GM19455 (cell line): ENCODE data around the gene IL20.

Experiments
- ATAC-seq: cut with Tn5 transposase; IDR thresholded peaks from one replicate; pipeline ENCODE4 v1.9.1; 2021; ENCODE audit not compliant: unreplicated experiment

Gene IL20, protein sequence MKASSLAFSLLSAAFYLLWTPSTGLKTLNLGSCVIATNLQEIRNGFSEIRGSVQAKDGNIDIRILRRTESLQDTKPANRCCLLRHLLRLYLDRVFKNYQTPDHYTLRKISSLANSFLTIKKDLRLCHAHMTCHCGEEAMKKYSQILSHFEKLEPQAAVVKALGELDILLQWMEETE

DNA sequence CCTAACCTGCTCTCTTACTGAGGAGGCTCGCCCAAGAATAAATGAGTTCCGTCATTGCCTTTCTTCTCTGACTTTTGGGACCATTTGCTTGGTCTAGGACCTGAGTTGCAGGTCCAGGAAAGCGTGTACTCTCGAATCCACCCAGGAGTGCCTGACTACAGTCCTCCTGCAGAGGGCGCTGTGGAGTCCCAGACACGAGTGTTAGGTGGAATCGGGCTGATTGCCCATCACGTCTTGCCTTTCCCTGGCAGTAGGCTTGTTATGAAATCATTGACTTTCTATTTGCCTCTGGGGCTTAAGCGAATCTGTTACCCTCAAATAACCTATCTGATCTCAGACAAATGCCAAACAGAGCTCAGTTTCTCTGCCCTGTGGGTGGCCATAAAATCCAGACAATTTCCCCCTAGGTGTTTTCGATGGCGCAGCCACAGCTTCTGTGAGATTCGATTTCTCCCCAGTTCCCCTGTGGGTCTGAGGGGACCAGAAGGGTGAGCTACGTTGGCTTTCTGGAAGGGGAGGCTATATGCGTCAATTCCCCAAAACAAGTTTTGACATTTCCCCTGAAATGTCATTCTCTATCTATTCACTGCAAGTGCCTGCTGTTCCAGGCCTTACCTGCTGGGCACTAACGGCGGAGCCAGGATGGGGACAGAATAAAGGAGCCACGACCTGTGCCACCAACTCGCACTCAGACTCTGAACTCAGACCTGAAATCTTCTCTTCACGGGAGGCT is at the start of gene IL20:
Gene IL20, plus strand, starts transcription at position 685 of the 733 bp plus-strand sequence. CDS start 230 bp downstream, outside the sequence.
- ATAC-seq = no peak

DNA sequence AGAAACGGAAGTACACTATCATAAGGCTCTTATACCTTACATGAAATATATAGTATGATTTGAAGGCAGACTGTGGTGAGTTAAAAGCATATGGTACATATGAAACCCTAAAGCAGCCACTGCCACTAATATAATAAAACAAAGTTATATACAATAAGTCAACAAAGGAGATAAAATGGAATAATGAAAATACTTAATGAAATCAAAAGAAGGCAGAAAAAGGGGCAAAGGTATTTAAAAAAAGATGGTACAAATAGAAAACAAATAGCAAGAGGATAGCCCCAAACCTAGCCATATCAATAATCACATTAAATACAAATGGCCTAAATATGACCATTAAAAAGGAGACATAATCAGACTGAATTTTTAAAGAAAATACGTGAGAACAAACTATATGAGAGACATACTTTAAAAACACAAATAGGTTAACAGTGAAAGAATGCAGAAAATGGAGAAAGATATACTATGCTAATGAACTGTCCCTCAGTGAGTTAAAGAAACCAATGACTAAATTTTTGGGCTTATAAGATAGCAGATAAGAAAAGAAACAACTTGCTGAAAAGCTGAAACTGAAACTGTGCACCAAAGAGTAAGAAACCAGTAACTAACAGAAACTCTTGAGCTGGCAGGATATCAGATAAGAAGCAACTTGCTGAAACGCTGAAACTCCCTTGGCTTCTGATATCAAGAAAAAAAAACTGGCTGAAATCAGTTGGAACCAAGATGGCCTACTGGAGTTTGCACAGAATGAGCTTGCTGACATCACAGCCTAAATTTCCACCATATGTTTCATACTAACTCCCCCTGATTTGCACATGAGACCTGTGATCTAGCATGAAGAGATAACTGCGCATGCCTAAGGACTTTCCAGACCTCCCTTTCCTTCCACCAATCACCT is 48.8 kb upstream of the IL20 start:
- peak; percentile 64 for ATAC-seq

GRCh38 chr1:206821493-206821892 is 43.9 kb upstream of the IL20 start:
- ATAC-seq = no peak

DNA sequence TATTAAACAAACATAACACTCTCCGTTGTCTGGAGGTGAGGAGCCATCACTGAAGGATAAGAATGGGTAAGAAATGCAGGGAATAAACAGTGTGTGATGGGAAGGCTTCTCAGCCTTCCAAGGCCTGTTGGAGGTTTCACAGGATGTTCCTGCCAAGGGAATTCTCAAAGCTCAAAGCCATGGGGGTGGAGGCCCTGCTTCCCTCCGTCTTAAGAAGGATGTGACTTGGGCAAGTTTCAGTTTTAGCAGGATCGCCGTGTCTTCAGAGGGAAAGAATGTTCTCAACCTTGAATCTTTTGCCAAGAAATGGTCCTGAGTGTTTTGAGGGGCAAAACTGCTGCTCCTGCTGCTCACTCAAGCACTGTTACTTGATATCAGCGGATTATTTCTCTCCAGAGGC is 41.7 kb upstream of the IL20 start:
- ATAC-seq = no peak

DNA sequence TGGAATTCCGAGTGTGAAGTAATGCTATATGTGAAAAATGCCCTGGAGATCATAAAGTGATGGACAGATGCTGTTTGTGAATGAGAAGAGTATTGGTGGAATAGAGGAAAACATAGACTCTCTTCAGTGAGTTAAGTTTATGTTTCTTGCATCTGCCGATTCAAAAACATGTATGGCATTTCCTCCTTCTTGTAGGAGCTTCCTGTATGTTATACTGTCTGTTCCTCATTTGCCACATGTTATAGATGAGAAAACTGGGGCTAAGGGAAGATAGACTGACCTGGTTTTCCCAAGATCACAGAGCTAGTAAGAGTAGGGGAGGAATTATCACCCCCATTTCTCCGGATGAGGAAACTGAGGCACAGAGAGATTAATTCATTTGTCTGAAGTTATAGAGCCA is 41.1 kb upstream of the IL20 start:
- no peak for ATAC-seq

GRCh38 chr1:206826394-206826793 is 39.0 kb upstream of the IL20 start:
- ATAC-seq = no peak

GRCh38 chr1:206828061-206828460 is 37.4 kb upstream of the IL20 start:
- ATAC-seq = no peak

DNA sequence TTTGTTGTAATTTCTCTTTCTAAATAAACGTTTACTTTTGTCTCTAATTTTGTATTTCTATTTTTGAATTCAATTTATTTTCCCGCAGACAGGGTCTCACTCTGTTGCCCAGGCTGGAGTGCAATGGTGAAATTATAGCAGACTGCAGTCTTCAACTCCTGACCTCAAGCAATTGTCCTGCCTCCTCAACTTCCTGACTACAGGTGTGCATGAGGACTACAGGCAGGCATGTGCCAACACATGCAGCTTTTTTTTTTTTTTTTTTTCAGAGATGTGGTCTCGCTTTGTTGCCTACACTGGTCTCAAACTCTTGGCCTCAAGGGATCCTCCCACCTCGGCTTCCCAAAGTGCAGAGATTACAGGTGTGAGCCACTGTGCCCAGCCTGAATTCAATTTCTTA is 36.7 kb upstream of the IL20 start:
- no peak for ATAC-seq

GRCh38 chr1:206829282-206829681 is 36.1 kb upstream of the IL20 start:
- ATAC-seq = no peak

DNA sequence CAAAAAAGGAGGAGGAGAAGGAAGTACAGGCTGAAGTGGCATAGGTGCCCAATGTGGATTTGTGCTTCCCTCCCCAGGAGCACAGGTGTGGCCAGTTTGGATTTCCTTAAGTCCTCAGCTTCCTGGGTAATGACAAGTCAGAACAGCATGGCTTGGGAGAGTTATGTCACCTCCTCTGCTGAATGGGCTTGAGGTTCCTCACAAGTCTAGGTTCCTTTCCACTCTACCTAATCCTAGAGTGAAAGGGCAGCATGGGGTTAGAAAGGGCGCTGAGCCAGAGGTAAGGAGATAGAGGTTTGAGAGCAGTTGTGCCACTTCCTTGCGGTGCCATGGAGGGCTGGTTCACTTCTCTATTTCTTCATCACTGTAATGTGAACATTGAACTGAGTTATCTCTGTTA is 35.5 kb upstream of the IL20 start:
- ATAC-seq = no peak

DNA sequence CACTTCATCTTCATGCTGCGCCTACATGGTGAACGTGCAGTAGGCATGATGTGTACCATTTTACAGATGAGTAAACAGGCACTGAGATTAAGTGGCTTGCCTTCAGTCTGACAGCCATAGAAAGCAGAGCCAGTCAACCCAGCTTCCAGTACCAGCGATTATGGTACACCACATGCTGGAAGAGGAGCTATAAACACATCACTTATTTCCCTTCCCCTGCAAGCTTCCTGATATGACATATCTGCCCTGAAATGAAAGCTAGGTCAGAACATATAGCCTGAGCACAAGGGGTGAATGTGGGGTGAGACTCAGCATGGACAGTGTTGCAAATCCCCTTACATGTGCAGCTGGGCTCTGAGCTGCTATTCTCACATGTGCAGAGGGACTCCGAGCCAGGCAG is 33.8 kb upstream of the IL20 start:
- no peak for ATAC-seq

DNA sequence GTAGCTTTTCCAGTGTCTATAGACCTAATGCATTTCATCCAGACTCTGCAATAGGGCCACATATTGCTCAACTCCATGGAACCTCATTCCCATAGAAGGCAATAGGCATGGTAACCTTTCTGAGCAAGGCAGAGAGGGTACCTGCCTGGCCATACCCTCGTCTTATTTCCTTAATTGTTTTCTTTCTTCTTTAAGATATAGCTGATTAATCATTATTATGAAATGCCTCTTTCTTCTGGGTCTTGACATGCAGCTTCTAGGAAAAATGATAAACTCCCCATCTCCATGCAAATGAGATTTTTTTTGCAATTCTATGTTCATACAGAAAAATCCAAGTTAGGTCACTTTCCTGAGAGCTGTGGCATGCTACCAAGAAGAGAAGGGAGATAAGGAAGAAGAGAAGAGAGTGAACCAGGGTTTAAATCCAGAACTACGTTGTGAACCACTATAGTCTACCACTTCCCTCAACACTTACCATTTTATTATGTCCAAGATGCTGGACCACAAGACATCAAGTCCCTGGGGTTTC is 33.0 kb upstream of the IL20 start:
- no peak for ATAC-seq

DNA sequence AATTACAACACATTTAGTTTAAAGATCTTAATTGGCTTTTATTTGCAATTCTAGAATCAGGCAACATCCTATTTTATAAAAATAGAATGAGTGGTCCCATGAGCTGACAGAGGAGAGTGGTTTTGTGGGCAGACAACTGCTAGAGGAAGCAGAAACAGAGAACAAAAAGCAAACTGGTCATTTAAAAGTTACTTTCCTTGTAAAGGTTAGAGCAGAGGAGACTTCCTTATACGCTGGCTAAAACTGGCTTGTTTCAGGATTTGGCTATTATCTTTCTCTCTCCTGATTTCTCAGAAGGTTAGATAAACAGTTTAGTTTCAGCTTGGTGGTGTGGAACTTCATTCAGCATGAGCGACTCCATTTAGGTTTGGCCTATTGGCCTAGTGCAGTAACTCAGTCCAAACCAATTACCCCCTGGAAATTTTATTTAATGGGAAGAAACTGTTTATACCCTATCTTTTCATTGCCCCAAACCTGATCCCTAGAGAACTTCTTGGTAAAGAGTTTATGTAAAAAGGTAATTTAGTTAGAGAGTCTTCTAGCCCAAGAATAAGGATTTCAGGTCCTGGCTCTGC is 32.2 kb upstream of the IL20 start:
- ATAC-seq = no peak

- ATAC-seq = no peak
These were observed 31.6 kb upstream of the IL20 start for GRCh38 chr1:206833801-206834200.

- no peak for ATAC-seq
These were observed 31.2 kb upstream of the IL20 start for GRCh38 chr1:206834217-206834616.

- no peak for ATAC-seq
These were observed 30.7 kb upstream of the IL20 start for GRCh38 chr1:206834711-206835110.

GRCh38 chr1:206835186-206835585 is 30.2 kb upstream of the IL20 start:
- no peak for ATAC-seq

GRCh38 chr1:206836111-206836510 is 29.3 kb upstream of the IL20 start:
- no peak for ATAC-seq

DNA sequence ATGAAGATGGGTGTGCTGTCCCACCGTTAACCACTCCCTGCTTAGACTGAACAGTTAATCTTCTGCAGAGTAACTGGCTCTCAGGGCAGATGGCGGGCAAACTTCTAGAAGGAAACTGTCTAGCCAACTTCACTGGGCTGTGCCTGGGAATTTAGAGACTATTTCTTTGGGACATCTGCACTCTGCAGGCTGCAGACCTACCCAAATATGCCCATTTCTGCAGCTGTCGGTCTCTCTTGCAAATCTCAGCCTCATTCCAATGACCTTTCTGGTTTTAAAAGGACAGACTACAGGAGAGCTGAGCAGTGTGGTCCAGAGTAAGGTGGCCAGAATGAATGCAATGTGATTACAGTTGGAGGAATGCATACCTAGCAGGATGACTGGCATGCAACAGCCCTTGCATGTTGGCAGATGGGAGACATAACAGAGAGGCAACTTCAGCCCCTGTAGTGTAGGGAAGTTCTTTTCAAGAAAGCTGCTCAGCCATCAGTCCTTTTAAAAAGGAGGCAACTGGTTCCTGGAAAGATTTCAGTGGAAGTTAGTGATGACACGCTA is 26.3 kb upstream of the IL20 start:
- ATAC-seq = no peak

GRCh38 chr1:206839857-206840256 is 25.6 kb upstream of the IL20 start:
- no peak for ATAC-seq
